Activated T-helper 1 cell treated with anti-CD3 and anti-CD28 coated beads, Interleukin-12 subunit alpha, Interleukin-12 subunit beta, Interleukin-2, Interleukin-4 antibody, amounts not matched to agents 30 ng/mL and 10 ng/mL and 1 ng/mL, durations not matched to agents 14 hours and 24 hours and 36 hours (primary cell): ENCODE data around the gene RNF11. TPM values are rescaled to one million over a fixed set of nuclear protein-coding genes. Genes with fewer than 3 reads are reported as not detected.
"Not testable (repeated sequence)": the region's sequence is repeated elsewhere in the genome, so short reads cannot be mapped to it uniquely, and the experiment has no call there.

Experiments
- DNase-seq: peaks from one replicate; pipeline ENCODE4 v3.0.0; 2021; ENCODE audit warnings: low spot score
- H3K27ac Mint-ChIP-seq: one replicate; pipeline ENCODE4 v1.8.0; 2021; ENCODE audit warnings: mild to moderate bottlenecking, mixed read lengths
- H3K27me3 Mint-ChIP-seq: one replicate; pipeline ENCODE4 v1.8.0; 2022; ENCODE audit warnings: mild to moderate bottlenecking, moderate library complexity, mixed read lengths; ENCODE audit not compliant: insufficient read depth
- H3K36me3 Mint-ChIP-seq: one replicate; pipeline ENCODE4 v1.8.0; 2021; ENCODE audit warnings: low read depth, mixed read lengths
- H3K4me1 Mint-ChIP-seq: one replicate; pipeline ENCODE4 v1.8.0; 2021; ENCODE audit warnings: low read depth, mixed read lengths
- H3K4me3 Mint-ChIP-seq: one replicate; pipeline ENCODE4 v1.8.0; 2021; ENCODE audit warnings: mild to moderate bottlenecking, moderate library complexity, mixed read lengths
- H3K9me3 Mint-ChIP-seq: one replicate; pipeline ENCODE4 v1.8.0; 2021; ENCODE audit warnings: mixed read lengths
- intact Hi-C: fragments of 100-400 bp; cut with micrococcal nuclease; formaldehyde crosslinking; loops from one replicate; pipeline ENCODE4 v1.15.1; 2024
- total RNA-seq: library from RNA; stranded (reverse); gene quantifications from 2 replicates; pipeline ENCODE4 v1.2.3, GENCODE V29; 2022

Gene RNF11
- total RNA-seq, 1 donor from 2014 or later: 28.4 TPM

GRCh38 chr1:51216631-51217030 lies 19.4 kb upstream of the RNF11 start:
- intact Hi-C loops: loop anchor here (5.0 kb wide), 1 partner anchor 81 kb away; no protein-coding TSS in a partner anchor
- H3K27me3 Mint-ChIP-seq: peaks cover 4% of the 10 kb centered on the region
- no peaks in the 10 kb centered on the region for H3K9me3 Mint-ChIP-seq
- H3K36me3 Mint-ChIP-seq: no peaks in the 10 kb centered on the region
- no peak overlapping the region for H3K27ac Mint-ChIP-seq
- no peak for DNase-seq
- no peak overlapping the region for H3K4me3 Mint-ChIP-seq
- H3K4me1 Mint-ChIP-seq: peaks cover 23% of the 10 kb centered on the region

- no peak for DNase-seq
- intact Hi-C loops: loop anchor here (5.0 kb wide), 1 partner anchor 80 kb away; no protein-coding TSS in a partner anchor
- H3K4me1 Mint-ChIP-seq: peaks cover 23% of the 10 kb centered on the region
- peaks cover 4% of the 10 kb centered on the region for H3K27me3 Mint-ChIP-seq
- no peak overlapping the region for H3K4me3 Mint-ChIP-seq
- H3K36me3 Mint-ChIP-seq: no peaks in the 10 kb centered on the region
- H3K27ac Mint-ChIP-seq: no peak overlapping the region
- no peaks in the 10 kb centered on the region for H3K9me3 Mint-ChIP-seq
Measured at GRCh38 chr1:51217101-51217500, 19.0 kb upstream of the RNF11 start.

GRCh38 chr1:51218570-51218969 lies 17.5 kb upstream of the RNF11 start:
- no peak overlapping the region for H3K27ac Mint-ChIP-seq
- H3K36me3 Mint-ChIP-seq: no peaks in the 10 kb centered on the region
- no peak overlapping the region for H3K4me3 Mint-ChIP-seq
- H3K27me3 Mint-ChIP-seq: peaks cover 4% of the 10 kb centered on the region
- H3K9me3 Mint-ChIP-seq: no peaks in the 10 kb centered on the region
- no peak for DNase-seq
- H3K4me1 Mint-ChIP-seq: peaks cover 23% of the 10 kb centered on the region
- intact Hi-C loops: loop anchor here (5.0 kb wide), 1 partner anchor 79 kb away; no protein-coding TSS in a partner anchor

- Mint-ChIP-seq H3K9me3 (no peaks in the 10 kb centered on the region), H3K27me3 (peaks cover 4% of the 10 kb centered on the region), H3K4me1 (peaks cover 23% of the 10 kb centered on the region), H3K27ac (no peak overlapping the region), H3K36me3 (no peaks in the 10 kb centered on the region), H3K4me3 (no peak overlapping the region)
- intact Hi-C loops: loop anchor here (5.0 kb wide), 1 partner anchor 78 kb away; no protein-coding TSS in a partner anchor
- DNase-seq: no peak
Measured at GRCh38 chr1:51219022-51219421, 17.1 kb upstream of the RNF11 start.

GRCh38 chr1:51221529-51221928 lies 14.5 kb upstream of the RNF11 start:
- H3K36me3 Mint-ChIP-seq, H3K27ac Mint-ChIP-seq, DNase-seq, H3K4me3 Mint-ChIP-seq, H3K27me3 Mint-ChIP-seq, intact Hi-C loops, H3K9me3 Mint-ChIP-seq, H3K4me1 Mint-ChIP-seq: not testable (repeated sequence)

GRCh38 chr1:51222136-51222787 lies 13.8 kb upstream of the RNF11 start:
- Mint-ChIP-seq H3K4me1 (peaks cover 7% of the 10 kb centered on the region), H3K27me3 (peaks cover 4% of the 10 kb centered on the region), H3K36me3 (no peaks in the 10 kb centered on the region), H3K9me3 (no peaks in the 10 kb centered on the region), H3K4me3 (no peak overlapping the region), H3K27ac (no peak overlapping the region)
- intact Hi-C loops: no loop called here
- no peak for DNase-seq

- Mint-ChIP-seq H3K27me3 (peaks cover 4% of the 10 kb centered on the region), H3K9me3 (no peaks in the 10 kb centered on the region), H3K4me1 (peaks cover 7% of the 10 kb centered on the region), H3K4me3 (no peak overlapping the region), H3K27ac (no peak overlapping the region), H3K36me3 (no peaks in the 10 kb centered on the region)
- intact Hi-C loops: no loop called here
- no peak for DNase-seq
Measured at GRCh38 chr1:51222809-51223208, 13.3 kb upstream of the RNF11 start.

GRCh38 chr1:51224255-51224654 lies 11.8 kb upstream of the RNF11 start:
- no peak for DNase-seq
- no peaks in the 10 kb centered on the region for H3K9me3 Mint-ChIP-seq
- peaks cover 7% of the 10 kb centered on the region for H3K4me1 Mint-ChIP-seq
- intact Hi-C loops: no loop called here
- H3K27me3 Mint-ChIP-seq: peaks cover 4% of the 10 kb centered on the region
- H3K27ac Mint-ChIP-seq: no peak overlapping the region
- no peaks in the 10 kb centered on the region for H3K36me3 Mint-ChIP-seq
- no peak overlapping the region for H3K4me3 Mint-ChIP-seq

GRCh38 chr1:51227231-51227960 lies 8.7 kb upstream of the RNF11 start:
- H3K9me3 Mint-ChIP-seq, DNase-seq, H3K36me3 Mint-ChIP-seq, H3K27ac Mint-ChIP-seq, intact Hi-C loops, H3K4me3 Mint-ChIP-seq, H3K4me1 Mint-ChIP-seq, H3K27me3 Mint-ChIP-seq: not testable (repeated sequence)

- H3K27me3 Mint-ChIP-seq, H3K36me3 Mint-ChIP-seq, H3K4me3 Mint-ChIP-seq, H3K27ac Mint-ChIP-seq, H3K9me3 Mint-ChIP-seq, DNase-seq, H3K4me1 Mint-ChIP-seq, intact Hi-C loops: not testable (repeated sequence)
Measured at GRCh38 chr1:51228471-51228870, 7.6 kb upstream of the RNF11 start.

GRCh38 chr1:51230501-51231078 lies 5.5 kb upstream of the RNF11 start:
- Mint-ChIP-seq H3K4me1 (peaks cover 9% of the 10 kb centered on the region), H3K4me3 (no peak overlapping the region), H3K36me3 (no peaks in the 10 kb centered on the region), H3K27me3 (peaks cover 2% of the 10 kb centered on the region), H3K27ac (no peak overlapping the region), H3K9me3 (no peaks in the 10 kb centered on the region)
- DNase-seq: no peak
- intact Hi-C loops: loop anchor here (10.0 kb wide), 1 partner anchor 804 kb away; the partner anchor contains the start of gene KTI12

GRCh38 chr1:51231120-51231519 lies 5.0 kb upstream of the RNF11 start:
- intact Hi-C loops: loop anchor here (10.0 kb wide), 1 partner anchor 804 kb away; the partner anchor contains the start of gene KTI12
- Mint-ChIP-seq H3K9me3 (no peaks in the 10 kb centered on the region), H3K27ac (no peak overlapping the region), H3K4me3 (no peak overlapping the region), H3K36me3 (no peaks in the 10 kb centered on the region), H3K4me1 (peaks cover 13% of the 10 kb centered on the region), H3K27me3 (peaks cover 2% of the 10 kb centered on the region)
- DNase-seq: no peak

- no peak for DNase-seq
- Mint-ChIP-seq H3K27me3 (peaks cover 2% of the 10 kb centered on the region), H3K4me1 (peaks cover 13% of the 10 kb centered on the region), H3K36me3 (no peaks in the 10 kb centered on the region), H3K27ac (no peak overlapping the region), H3K9me3 (no peaks in the 10 kb centered on the region), H3K4me3 (no peak overlapping the region)
- intact Hi-C loops: loop anchor here (10.0 kb wide), 1 partner anchor 803 kb away; the partner anchor contains the start of gene KTI12
Measured at GRCh38 chr1:51231896-51232295, 4.2 kb upstream of the RNF11 start.
